Stimulated activated CD8-positive, alpha-beta memory T cell treated with anti-CD3 and anti-CD28 coated beads, Interleukin-2, amount 100 ng/mL, for 48 hours (primary cell): ENCODE measurements around the gene CNTN4.
"Not testable (repeated sequence)": the region's sequence is repeated elsewhere in the genome, so short reads cannot be mapped to it uniquely, and the experiment has no call there.

Experiments
- DNase-seq, 2 donors: peaks; one replicate each; pipeline ENCODE4 v3.0.0-alpha.2; 2020; ENCODE audit warnings: low read depth in 2 of 2

CNTN4 gene

DNA sequence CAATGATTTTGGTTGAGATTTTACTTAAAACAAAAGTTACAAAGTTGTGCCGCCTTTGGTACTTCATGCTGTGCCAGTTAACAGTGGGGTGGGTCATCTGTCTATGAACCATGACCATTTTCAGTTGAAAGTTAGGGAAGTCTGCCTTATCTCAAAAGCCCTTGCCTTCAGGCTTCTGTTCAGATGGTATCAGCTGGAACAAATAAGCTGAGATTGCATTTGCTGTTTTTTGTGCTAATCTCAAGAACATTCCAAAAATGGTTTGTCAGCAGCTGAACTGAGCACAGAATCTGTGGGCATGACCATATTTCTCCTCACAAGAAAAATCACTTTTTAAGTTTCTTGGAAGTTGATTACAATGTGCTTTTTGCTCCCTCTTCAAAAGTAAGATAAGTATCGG, 869.2 kb downstream of the CNTN4 start:
- DNase-seq: no peak

DNA sequence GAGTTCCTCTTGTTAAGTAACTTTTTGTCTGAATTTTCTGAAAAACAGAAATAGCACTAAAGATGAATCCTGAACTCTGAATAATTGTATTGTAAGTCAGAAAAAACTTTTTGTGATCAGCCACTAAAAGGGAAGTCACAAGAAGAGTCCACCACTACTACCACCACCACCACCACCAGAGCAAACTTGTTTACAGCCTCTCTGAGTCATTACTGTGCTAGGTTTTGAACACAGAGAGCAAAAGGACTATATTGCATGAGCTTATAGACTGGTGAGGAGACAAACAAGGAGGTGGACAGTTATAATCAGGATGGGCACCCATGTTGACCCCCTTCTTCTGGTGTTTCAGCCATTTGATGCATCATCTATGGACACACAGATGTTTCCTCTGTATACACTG, 869.8 kb downstream of the CNTN4 start:
- no peak for DNase-seq

DNA sequence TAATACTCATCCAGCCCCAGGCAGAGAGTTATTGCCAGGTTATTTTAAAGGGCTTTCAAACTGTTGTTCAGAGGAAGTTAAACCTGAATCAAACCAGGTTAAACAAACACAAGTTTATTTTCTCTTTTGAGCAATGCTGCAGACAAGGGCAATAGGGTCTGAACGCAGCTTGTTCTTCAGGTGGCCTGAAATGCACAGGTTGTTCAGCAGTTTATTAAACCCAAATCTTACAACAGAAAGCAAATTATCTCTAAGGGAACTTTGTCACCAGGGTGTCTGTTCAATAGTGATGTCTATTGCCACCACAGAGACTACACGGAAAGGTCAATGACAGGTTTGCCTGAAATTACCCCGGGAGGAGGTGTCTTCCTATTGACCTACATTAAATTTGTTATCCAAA, 877.5 kb downstream of the CNTN4 start:
- no peak for DNase-seq

DNA sequence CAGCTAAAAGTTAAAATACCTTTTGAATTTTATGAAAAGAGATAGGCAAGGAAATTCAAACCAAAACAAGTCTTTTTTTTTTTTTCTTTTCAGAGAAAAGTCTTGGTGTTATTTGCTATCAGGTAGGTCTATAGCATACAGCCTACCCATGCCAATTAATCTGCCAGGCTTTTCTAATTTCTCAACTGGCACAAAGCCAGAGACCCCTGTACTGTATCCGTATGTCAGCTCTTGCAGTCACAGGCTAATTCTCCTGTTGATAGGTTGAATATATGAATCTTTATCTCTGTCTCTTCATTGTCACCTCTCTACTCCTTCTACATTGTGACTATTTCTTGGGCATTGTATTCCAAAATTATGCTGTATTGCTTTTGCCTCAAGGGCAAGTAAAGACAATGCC, 878.1 kb downstream of the CNTN4 start:
- no peak for DNase-seq

DNA sequence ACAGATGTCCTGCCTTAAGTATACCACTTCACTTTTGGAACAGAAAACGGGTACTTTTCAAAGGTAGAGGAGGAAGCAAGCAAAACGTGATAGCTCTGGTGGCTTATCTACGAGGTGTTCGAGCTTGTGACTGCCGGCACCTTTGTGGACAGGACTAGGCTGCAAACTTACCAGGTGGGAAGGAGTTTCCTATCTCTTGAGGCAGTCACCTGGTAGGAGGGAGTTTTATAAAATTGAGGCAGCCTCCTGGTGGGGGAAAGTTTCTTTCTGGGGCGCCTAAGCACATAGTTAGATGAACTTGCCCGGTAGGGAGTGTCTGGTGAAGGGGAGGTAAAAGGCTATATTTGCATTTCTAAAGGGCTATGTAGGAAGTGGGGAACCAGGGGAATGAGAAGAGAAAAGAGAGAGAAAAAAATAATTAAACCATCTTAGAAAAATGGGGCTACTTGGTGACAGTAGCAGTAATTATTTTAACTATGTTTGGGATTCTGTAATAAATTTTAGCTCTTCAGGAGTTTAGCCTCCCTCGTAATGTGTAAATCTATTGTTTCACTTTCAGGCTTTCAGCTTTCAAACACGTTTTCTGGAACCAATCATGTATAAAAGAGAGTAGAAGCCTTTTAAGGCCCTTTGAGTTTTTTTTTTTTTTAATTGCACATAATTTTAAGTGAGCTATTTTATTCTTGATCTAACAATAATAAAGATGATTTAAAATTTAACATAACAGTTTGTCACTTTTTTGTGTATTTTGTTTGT, 880.5 kb downstream of the CNTN4 start:
- DNase-seq: no peak

DNA sequence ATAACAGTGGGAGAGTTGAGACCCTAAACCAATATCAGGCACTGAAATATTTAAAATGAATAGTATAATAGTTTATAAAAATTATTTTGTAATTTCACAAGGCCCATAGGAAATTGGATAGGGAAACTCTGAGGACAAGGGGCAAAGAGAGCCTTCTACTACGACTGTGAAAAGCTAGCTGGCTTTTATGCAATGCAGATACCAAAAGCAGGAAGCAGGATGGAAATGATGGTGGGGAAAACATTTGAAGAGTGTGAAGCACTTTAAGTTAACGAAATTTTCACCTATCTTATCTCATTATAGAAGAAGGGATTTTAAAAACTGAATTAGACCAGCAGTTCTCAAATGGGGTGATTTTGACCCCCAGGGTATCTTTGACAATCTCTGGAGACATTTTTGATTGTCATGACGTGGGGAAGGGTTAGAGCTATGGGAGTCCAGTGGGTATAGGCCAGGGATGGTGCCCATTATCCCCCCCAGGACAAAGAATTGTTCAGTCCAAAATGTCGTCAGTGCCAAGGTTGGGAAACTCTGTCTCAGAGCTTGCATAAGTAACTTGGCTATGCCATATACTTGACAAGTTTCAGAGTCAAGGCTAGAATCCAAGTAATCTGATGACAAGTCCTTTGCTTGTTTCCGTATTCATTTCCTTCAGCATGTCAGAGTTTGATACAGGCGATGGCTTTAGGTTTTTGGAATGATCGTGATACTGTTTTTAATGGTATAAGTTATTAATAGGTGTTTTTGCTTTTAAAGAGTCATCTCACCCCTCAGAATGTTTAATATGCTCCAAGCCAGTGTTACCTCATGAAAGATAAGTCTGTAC, 885.6 kb downstream of the CNTN4 start:
- no peak for DNase-seq

DNA sequence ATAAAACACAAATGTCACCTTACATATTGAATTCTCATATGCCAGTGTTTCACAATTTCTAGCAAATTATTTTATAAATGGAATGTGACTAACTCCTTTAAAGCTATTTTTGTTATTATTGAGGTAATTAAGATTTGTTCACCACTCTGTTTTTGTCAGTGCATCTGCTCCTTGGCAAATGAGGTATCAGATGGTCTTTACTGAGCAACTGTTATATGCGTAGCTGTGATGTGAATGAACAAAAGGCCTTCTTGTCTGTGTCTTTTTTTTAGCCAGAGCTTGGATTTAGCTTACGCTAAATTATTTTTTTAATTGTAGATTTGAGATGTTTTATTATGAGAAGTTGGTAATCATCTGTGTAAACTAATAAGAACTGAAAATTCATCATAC, 886.2 kb downstream of the CNTN4 start:
- no peak for DNase-seq

DNA sequence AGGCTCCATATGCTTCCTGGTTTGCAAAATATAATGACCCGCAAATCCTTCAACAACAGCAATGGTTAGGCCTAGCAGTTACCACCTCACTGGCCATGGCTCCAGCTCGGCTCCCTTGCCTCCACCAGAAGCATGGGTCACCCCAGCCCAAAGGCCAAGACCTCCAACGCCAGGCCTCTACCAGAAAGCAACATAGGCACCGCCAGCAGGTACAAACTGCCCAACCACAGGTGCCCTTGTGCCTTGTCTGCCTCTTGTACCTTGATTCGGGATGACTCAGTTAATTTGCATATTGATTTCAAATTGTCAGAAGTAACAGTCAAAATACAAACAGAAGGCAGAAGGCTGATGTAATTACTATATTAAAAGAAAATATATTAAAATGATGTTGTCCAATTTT, 886.8 kb downstream of the CNTN4 start:
- DNase-seq: no peak

DNA sequence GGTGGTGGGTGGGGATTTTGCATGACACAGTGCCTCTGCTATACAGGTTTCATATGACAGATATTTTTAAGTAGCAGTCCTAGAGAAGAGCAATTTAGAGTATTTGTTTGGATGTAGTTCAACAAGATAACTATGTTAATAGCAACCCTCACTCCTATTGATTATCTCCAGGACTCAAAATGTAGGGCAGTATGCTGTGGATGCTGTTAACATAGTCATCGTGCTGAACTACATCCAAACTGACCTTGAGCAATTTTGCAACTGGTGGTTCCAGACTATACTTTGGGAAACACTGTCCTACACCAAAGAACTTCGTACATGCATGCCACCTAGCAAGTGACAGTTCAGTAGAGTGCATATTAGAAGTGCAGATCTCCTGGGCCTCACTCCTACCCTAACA, 893.9 kb downstream of the CNTN4 start:
- DNase-seq: no peak

DNA sequence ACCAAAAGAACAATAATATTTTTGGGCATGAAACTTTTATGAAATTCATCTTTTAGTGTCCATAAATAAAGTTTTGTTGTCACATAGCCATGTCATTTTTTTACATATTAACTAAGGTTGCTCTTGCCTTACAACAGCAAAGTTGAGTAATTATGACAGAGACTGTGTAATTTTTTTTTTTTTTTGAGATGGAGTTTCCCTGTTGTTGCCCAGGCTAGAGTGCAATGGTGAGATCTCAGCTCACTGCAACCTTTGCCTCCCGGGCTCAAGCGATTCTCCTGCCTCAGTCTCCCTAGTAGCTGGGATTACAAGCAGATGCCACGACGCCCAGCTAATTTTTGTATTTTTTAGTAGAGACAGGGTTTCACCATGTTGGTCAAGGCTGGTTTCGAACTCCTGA, 894.5 kb downstream of the CNTN4 start:
- not testable (repeated sequence) for DNase-seq

DNA sequence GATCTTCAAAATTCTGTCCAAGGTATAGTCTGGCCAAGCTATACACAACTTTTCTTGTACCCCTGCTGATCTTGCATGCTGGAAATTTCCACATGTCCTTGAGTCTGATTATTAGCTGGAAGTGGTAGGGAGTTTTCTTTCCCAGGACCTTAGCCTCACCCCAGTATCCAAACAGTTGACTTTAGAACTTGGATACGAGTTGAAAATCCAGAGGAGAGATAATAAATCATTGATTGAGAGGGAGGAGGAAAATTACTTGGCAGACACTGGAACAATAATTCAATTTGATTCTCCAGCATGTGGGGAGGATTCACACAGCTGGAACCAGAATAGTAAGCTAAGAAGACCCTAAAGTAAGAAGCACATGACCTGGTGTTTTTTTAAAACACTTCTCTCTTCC, 895.1 kb downstream of the CNTN4 start:
- DNase-seq: no peak

DNA sequence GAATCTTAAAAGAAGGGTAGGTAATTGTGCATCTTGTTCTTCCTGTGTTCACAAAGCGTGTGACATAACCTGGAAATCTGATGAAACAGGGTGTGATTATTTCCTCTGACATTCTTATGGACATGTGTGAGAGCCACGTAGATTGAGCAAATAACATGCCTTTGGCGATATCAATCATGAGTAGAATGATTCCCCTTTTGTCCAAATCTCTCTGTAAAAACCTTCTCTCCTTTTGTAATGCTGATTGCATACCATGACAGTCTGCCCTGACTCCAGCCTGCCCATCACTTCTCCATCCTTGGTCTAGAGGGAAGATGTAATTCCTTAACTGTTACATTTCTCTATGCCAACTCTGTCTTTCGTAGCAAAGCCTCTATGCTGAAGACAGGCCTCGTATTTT, 896.5 kb downstream of the CNTN4 start:
- DNase-seq: no peak

DNA sequence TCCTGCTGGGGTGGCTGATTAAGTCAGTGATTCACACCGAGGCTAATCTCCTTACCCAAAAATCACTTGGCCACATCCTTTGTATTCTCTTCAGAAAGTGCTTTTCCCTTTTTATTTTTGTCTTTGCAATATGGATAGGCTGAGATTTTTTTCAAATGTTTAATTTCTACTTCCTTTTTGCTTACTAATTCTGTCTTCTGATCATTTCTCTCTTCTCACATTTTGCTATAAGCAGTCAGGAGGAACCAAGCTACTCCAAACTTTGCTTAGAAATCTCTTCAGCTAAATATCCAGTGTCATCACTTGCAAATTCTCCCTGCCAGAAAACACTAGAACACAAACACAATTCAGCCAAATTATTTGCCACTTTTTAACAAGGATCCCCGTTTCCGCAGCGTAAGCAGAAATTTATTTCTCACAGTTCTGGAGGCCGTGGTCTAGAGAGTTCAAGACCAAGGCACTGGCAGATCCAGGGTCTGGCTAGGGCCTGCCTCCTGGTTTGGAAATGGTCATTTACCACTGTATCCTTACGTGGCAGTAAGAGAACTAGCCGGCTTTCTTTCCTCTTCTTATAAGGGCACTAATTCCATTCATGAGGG, 906.6 kb downstream of the CNTN4 start:
- no peak for DNase-seq

DNA sequence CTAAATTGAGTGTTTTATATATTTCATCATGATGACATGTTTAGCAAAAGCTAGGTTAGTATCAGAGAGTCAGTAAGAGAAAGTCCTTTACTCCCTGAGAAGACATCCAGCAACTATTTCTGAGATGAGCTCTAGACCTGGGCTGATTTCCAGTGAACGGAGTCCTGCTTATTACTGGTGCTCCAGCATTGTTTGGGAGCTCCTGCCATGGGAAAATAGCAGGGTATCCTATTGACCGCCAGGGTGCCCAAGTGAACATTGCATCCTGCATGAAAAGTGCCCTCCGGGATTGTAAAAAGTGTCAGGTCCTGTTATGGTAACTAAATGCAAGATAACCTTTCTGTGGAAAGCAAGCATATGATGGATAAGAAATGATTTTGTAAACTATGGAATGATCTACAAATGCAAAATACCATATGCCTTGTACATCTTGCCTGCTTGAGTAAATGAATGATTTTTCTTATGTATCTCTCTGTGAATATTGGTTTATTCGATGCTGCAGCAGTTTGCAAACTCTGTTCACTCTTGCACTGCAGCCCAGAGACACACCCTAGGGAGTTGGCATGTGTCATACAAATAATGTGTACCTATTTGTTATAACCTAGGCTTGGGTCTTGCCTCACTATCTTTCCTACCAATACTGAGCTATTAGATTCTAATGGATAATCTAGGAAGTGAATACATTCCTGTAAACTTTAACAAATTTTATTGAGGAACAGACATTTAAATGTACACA, 914.8 kb downstream of the CNTN4 start:
- DNase-seq: no peak

DNA sequence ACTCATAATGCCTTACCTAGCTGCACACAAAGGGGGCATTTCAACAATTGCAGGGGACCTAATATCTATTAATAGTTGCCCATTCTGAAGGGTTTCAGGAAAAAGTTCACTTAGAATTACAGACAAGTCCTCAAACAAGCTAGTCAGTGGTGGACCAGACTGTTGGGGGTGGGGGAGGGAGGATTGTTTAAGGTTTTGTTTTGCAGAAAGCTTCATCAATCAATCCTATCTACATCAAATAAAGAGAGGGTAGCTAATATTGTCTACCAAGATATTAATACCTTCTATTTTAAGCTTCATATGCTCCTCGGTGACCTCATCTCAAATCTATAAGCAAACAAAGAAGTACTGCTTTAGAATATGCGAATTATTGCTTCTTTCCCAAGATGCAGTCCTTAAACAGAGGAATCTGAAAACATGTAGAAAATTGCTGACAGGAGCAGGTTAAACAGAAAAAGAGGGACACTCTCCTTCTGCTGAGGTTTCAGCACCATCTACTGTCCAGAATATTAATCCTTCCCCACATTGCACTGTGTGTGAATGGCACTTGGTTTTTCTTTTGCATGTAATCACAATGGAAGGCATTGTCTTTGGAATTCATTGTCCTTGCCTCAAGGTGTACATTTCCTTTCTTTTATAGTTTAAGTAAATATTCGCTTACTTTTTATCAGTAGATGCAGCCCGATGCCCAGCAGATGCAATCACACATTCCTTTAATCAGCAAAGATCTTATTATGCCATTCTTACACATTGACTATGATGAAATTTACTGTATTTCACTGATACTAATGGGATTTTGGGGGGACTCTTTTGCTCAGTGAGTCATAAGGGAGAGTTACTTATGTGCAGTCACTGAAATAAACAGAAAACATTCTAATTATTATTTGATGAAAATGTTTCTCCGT, 916.8 kb downstream of the CNTN4 start:
- no peak for DNase-seq

DNA sequence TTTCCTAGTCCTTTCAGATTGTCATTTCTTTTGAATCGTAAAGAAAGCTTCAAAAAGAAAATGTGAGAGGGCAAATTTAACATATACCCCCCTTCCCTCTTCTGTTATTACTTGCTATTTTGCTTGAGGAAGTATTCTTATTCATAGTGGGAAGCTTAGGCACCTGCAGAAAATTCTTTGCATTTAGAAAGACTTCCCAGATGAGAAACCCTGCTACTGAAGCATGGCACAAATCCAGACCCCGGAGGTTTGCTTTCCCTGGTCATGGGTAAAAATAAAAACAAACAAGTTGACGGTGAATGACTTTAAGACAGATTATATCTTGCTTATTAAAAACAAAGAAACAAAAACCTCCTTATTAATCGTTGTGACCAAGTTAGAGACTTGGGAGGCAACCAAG, 917.6 kb downstream of the CNTN4 start:
- DNase-seq: no peak

DNA sequence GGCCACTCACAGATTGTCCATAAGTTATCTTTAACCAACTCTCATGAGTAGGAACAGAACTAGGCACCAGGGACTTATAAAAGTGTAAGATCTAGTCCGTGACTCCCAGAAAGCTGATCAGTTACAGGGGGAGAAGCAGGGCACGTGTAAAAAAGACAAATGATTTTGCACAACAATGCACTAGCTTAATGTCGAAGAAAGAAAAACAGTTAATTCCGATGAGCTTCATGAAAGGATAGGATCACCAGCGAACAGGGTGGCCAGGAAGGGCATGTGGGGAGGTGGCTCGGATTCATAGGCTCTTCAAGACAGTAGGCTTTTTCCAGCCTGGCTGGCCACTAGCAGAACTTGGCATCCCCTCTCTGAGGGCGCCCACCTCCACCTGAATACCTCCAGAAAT, 921.5 kb downstream of the CNTN4 start:
- no peak for DNase-seq

DNA sequence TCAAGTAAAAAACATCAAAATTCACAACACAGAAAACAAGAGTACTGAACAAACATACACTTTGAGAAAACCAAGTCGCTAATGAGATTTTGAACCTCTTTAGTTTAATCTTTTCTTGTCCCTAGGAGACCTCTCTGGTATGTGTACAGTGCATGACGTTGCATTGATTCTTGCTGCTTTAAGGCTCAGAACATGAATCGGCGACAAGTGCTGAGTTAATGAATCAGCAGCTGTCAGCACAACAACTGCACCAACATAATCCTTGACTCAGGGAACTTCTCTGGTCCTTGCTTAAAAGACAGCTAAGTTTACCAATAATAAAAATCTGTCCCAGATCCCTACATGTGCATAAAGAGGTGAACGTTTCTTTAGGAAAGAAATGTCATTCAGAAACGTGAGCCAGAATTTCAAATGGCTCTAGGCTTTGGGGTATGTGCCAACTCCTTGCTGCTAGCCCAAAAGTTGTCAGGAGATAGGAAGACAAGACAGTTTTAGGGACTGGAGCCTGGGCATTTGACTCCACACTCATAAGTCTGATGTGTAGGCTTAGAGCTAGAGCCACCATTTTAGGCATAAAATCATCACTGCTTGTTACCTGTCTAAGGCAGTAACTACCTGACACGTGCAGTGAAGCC, 924.6 kb downstream of the CNTN4 start:
- no peak for DNase-seq

DNA sequence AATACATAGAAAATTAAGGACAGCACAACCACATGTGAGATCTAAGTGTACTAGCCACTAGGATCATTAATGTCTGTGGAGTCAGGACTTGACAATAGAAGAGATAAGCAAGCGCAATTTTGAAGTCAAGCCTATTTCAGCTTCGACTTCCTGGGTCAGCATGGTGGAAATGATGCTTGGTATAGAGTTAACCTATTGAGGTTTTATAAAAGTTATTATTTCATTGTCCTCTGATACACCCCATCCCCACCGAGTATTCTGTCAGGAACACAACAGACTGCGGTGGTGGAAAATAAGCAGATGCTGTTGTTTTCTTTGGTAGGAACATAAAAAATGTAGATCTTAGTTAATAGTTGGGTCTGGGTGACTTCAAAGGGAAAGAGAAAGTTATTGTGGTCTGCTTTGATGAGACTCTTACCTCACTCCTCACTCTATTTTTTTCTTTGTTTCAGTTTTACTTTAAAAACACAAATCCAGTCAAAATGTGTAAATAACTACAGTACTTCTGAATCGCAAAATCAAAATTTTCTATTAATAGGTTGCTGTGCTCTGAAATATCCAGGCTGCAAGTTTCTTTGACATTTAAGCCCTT, 929.4 kb downstream of the CNTN4 start:
- no peak for DNase-seq

DNA sequence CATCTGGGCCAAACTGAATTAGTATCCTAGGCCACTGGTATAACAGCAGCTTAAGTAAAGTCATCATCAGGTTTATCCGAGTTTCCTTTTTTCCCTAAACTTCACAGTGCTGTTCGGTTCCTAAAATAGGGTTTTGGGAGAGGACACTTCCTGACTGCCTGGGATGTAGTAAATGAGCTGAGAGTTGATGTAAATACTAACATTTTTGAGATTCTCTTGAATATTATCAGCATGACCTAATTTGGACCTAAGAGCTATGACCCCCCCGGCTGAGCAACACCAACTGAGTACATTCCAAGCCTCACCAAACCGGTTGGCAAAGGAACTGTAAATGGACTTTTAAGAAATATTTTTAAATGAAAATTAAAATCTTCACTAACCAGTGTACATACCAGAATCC, 932.7 kb downstream of the CNTN4 start:
- DNase-seq: no peak
